Body of pancreas (tissue), 4 donors: ENCODE results near the gene TCOF1.

Source experiments
- CTCF ChIP-seq, 7 experiments: fragments of 450-650 bp in 4 of 7; fragments of 200-600 bp in 3 of 7; sonication (generic) in 3 of 7; IDR thresholded peaks; one replicate each; pipeline ENCODE4 v1.5.1; 2016 to 2019; ENCODE audit warnings: antibody characterized with exemption in 7 of 7
- POLR2A ChIP-seq, 3 donors: fragments of 450-650 bp; IDR thresholded peaks; one replicate each; pipeline ENCODE4 v1.6.1; 2016; ENCODE audit warnings: antibody characterized with exemption in 3 of 3, mild to moderate bottlenecking in 2 of 3

- TF ChIP-seq CTCF (IDR thresholded peaks at IDR 0.05) (peak in 6 of 7 experiments; percentile 22 to 59 (median 48)), POLR2A (IDR thresholded peaks at IDR 0.05) (no peak)
Measured at GRCh38 chr5:150350524-150351344, 6.8 kb upstream of the TCOF1 start.
